GM19468 (cell line): Measurements from ENCODE around the gene ACADS.

Experiments
- ATAC-seq: cut with Tn5 transposase; IDR thresholded peaks from one replicate; pipeline ENCODE4 v1.9.1; 2021; ENCODE audit warnings: mild to moderate bottlenecking, moderate library complexity, moderate number of reproducible peaks; ENCODE audit not compliant: unreplicated experiment; ENCODE audit errors: extremely low read depth

ACADS gene

DNA sequence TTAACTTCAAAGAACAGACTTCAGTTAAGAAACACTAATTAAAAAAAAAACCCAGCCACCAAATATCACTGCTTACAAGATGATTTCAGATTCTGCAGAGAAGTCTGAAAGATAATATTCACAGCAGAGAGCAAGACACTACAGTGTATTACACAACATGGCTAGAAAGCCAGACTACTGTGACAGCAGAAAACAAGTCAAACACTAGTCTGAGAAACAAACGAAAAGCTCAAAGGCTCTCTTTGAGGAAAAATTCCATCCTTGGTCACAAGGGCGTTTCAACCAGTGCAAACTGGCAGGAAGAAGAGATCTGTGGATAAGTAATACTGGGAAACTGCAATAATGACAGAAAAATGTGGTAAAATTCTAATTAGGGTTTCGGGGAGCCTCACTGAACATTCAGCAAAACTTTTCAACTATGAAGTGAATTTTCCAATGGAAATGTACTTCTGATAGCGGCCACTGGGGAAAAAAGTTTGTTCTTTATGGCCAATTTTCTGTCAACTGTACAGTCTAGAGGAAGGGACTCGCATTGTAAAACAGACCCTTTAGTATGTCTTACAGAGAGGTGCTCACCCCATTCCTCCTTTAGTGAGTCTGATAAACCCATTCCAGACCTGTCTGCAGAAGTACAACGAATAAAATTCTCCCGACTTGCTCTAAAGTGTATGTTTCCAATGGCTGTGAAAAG is 50.4 kb downstream of the ACADS start:
- no peak for ATAC-seq

DNA sequence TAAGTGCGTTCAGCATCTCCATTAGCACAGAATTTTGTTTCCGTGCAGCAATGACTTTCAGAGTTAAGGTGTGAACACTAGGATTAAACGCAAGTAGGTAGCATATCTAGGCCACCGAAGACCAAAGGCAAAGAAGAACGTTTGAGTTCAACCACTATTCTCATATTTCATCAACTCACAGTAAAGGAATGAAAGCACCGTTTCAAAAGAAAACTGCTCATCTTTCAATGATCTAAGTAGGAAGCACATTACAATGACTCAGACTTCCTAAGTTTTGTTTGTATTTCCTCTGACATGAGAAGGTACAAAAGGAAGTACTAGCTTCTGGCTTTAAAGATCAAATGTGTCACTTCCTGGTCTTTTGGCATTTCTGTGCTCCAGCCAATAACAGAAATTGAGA is 57.6 kb downstream of the ACADS start:
- ATAC-seq = no peak

DNA sequence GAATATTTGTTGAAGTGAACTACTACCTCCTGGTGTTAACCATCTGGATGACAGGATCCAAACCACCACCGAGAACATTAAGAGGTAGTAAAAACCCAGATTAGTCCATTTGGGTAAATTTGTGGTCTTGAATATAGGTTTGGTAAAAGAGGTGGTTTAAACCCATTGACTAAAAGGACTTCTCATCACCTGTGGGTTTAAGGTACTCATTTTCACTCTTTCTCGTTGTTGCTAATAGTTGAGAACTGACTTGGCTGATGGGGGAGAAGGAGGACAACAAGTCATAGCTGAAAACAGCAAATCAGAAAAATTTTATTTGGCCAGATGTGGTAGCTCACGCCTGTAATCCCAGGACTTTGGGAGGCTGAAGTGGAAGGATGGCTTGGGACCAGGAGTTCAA is 59.2 kb downstream of the ACADS start:
- no peak for ATAC-seq

DNA sequence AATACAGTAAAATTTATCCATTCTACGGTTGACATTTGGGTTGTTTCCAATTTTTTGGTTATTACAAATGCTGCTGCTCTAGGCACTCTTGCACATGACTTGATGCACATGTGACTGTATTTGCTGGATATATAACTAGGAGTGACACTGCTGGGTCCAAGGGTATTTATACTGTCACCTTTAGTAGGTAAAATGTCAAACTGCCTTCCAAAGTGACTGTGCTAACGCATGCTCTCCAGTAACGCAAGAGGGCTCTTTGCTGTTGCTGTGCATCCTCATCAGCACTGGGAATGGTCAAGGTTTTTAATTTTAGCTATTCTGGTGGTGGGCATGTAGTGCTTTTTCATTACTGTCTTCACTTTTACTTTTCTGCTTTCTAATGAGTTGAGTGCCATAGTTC is 62.3 kb downstream of the ACADS start:
- ATAC-seq = no peak
